CD4-positive, alpha-beta T cell treated with Interleukin-6 for 4 hours (primary cell): ENCODE data around the gene SLC22A23.

Experiments
- DNase-seq: peaks from one replicate; pipeline ENCODE4 v3.0.0-alpha.2; 2020; ENCODE audit warnings: mixed read lengths

The SLC22A23 gene, protein sequence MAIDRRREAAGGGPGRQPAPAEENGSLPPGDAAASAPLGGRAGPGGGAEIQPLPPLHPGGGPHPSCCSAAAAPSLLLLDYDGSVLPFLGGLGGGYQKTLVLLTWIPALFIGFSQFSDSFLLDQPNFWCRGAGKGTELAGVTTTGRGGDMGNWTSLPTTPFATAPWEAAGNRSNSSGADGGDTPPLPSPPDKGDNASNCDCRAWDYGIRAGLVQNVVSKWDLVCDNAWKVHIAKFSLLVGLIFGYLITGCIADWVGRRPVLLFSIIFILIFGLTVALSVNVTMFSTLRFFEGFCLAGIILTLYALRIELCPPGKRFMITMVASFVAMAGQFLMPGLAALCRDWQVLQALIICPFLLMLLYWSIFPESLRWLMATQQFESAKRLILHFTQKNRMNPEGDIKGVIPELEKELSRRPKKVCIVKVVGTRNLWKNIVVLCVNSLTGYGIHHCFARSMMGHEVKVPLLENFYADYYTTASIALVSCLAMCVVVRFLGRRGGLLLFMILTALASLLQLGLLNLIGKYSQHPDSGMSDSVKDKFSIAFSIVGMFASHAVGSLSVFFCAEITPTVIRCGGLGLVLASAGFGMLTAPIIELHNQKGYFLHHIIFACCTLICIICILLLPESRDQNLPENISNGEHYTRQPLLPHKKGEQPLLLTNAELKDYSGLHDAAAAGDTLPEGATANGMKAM

GRCh38 chr6:3456898-3457709 is at the start of gene SLC22A23:
Gene SLC22A23, minus strand, starts transcription at chr6:3457050. Its CDS starts 491 bp downstream, at chr6:3456559.
- peak; percentile 87 for DNase-seq

DNA sequence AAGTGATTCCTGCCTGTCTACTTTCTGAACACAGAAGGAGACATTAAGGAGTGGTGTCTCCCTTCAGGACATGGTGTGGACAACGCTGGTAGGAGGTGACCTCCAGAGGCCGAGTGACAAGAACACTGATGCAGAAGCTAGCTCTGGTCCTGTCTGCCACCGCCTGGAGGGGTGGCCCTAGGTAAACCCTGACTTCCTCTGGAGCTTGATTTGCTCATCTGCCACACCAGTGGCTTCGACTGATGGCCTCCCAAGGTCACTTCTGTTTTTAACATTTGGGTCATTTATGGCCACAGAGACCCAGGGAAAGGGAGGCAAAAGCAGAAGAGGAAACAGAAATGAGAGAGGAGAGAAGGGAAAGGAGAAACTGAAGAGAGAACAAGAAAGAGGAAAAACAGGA is 49.4 kb upstream of the SLC22A23 start:
- DNase-seq: no peak

DNA sequence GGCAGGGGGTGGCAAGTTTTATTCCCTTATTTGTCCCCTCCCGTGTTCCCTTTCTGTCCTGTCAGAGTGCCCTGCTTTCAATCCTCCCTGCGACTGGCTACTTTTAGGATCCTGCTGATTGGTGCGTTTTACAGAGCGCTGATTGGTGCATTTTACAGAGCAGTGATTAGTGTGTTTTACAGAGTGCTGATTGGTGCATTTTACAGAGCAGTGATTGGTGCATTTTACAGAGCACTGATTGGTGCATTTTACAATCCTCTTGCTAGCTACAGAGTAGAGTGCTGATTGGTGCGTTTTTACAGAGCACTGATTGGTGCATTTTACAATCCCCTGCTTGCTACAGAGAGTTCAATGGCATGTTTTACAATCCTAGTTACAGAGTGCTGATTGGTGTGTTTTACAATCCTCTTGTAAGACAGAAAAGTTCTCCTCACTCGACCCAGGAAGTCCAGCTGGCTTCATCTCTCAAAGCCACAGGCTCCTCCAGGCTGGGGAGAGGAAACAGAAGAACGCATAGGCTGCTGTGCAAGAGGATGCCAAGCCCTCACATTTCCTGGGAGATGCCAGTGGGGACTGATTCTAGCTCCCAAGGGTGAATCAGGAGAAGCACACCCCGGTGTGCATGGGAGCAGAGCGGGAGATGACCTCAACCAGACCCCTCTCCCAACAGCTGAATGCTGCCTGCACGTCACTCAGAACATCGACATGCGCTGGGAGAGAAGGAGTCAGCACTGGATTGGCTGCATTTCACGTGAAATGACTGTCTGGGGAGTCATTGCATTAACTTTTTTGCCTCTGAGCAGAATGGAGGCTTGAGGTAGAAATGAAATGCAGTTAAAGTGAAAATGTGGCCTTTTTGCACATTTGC is 48.3 kb upstream of the SLC22A23 start:
- DNase-seq: no peak

GRCh38 chr6:3504354-3504753 is 47.5 kb upstream of the SLC22A23 start:
- DNase-seq: no peak

GRCh38 chr6:3501826-3502500 is 45.1 kb upstream of the SLC22A23 start:
- DNase-seq: no peak

- DNase-seq: no peak
Measured at GRCh38 chr6:3500262-3501014, 43.6 kb upstream of the SLC22A23 start.

DNA sequence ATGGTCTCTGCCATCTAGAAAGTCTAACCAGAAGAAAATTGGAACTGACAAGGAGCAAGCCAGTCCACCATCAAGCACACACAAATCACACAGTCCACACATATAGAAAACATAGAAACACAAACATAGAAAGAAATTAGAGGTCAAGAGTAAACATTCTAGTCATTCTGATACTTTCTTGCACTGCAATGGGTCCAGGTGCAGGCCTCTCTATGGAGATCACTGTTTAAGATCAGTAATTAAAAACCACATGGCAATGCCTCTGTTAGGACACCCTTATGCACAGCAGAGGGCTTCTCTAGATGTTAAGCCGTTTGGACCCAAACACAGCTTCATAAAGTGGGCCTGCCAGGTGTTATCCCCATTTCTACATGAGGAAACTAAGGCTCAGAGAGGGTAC is 42.8 kb upstream of the SLC22A23 start:
- no peak for DNase-seq

GRCh38 chr6:3496395-3496794 is 39.5 kb upstream of the SLC22A23 start:
- DNase-seq: no peak

GRCh38 chr6:3494391-3495100 is 37.7 kb upstream of the SLC22A23 start:
- no peak for DNase-seq

DNA sequence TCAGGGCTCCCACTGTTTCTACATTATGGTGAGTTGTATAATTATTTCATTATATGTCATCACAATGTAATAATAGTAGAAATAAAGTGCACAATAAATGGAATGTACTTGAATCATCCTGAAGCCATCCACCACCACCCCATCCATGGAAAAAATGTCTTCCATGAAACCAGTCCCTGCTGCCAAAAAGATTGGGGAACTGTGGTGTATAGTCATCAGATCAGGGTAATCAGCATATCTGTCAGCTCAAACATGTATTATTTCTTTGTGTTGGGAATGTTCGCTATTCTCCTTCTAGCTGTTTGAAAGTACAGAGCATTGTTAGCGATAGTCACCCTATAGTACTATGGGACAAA is 33.8 kb upstream of the SLC22A23 start:
- DNase-seq: no peak

- DNase-seq: no peak
Measured at GRCh38 chr6:3489961-3490624, 33.2 kb upstream of the SLC22A23 start.

- no peak for DNase-seq
Measured at GRCh38 chr6:3489027-3489757, 32.3 kb upstream of the SLC22A23 start.

GRCh38 chr6:3484946-3485345 is 28.1 kb upstream of the SLC22A23 start:
- DNase-seq: no peak

GRCh38 chr6:3484192-3484591 is 27.3 kb upstream of the SLC22A23 start:
- DNase-seq: no peak

DNA sequence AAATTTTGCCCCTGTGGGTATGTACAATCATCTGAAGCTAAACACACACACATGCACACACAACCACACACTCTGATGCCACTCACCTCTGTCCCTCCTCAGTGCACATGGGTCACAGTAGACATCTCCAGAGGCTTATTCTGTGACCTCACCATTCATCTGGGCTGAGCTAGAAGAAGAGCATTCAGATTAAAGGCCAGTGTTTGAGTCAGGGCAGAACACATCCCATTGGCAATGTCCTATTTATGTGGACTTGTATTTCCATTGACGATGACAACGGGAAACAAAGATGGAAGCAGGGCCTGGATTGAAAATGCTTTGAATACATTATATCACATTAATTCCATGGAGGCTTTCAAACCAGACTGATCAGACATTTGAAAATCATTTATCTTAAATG is 26.8 kb upstream of the SLC22A23 start:
- DNase-seq: no peak

DNA sequence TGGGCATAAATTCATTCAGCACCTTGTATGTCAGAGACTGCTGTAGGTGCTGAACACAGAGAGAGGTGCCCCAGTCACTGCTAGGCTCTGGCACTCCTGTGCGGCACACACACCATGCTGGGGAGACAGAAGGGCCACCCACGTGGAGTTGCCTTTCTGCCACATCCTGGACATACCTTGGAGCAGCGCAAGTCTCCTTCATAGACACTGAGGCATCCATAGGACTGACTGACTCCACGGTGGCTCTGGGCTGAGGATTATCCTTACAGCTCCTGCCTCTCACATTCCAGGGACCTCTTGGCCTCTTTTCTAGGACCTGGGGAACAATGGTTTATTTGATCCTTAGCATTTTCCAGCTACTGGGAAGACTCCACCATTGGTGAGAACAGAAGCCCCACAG is 26.0 kb upstream of the SLC22A23 start:
- DNase-seq: no peak

DNA sequence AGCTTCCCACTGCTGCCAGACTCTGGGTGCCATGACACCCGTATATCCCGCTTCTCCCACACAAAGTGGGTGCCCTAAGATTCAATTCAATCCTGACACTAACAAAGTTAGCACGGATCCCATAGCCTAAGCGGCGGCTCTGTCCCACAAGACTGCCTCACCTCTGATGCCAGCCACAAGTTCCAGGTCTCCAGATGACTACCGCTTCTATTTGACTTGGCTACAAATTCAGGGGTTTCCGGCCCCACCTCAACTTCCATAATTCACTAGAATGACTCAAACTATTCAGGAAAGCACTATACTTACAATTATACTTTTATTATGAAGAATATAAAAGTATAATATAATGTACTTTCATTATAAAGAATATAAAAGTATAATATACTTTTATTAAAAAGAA is 24.8 kb upstream of the SLC22A23 start:
- DNase-seq: no peak

DNA sequence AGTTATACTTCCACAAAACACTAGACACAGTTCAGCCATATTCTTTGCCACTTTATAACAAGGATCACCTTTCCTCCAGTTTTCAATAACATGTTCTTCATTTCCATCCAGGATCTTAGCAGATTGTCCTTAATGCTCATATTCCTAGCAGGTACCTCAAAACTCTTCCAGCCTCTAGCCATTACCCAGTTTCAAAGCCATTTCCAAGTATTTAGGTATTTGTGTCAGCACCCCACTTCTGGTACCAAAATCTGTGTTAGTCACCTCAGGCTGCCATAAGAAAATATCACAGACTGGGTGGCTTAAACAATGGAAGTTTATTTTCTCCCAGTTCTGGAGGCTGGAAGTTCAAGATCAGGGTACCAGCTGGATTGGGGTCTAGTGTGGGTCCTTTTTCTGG is 23.2 kb upstream of the SLC22A23 start:
- DNase-seq: no peak

- no peak for DNase-seq
Measured at GRCh38 chr6:3473773-3474172, 16.9 kb upstream of the SLC22A23 start.
